Neuronal stem cell (in vitro differentiated cells): Measurements from ENCODE around the gene TAPT1.

ENCODE experiments used
- DNase-seq: peaks from one replicate; pipeline ENCODE4 v3.0.0-alpha.2; 2013; ENCODE audit warnings: low spot score
- H2AFZ ChIP-seq: one replicate; pipeline ENCODE4 v1.6.1; 2013; ENCODE audit warnings: mild to moderate bottlenecking, low read length, inconsistent platforms
- H2AK5ac ChIP-seq: 2 replicates; pipeline ENCODE4 v1.6.1; 2013; ENCODE audit warnings: low read depth, mild to moderate bottlenecking, inconsistent platforms, low read length, moderate library complexity, mixed read lengths
- H2BK120ac ChIP-seq: 2 replicates; pipeline ENCODE4 v1.6.1; 2013; ENCODE audit warnings: low read depth, mild to moderate bottlenecking, inconsistent platforms, low read length, moderate library complexity, mixed read lengths
- H2BK12ac ChIP-seq: one replicate; pipeline ENCODE4 v1.6.1; 2013; ENCODE audit warnings: low read length, inconsistent platforms
- H2BK15ac ChIP-seq: 2 replicates; pipeline ENCODE4 v1.6.1; 2013; ENCODE audit warnings: mild to moderate bottlenecking, low read length, inconsistent platforms, mixed read lengths
- H2BK5ac ChIP-seq: one replicate; pipeline ENCODE4 v1.6.1; 2013; ENCODE audit warnings: inconsistent platforms, mild to moderate bottlenecking, low read length, moderate library complexity
- H3K14ac ChIP-seq: one replicate; pipeline ENCODE4 v1.6.1; 2013; ENCODE audit warnings: low read length, inconsistent platforms
- H3K18ac ChIP-seq: 2 replicates; pipeline ENCODE4 v1.6.1; 2013; ENCODE audit warnings: low read length, inconsistent platforms
- H3K23ac ChIP-seq: 2 replicates; pipeline ENCODE4 v1.6.1; 2013; ENCODE audit warnings: low read depth, mild to moderate bottlenecking, mixed read lengths, low read length, inconsistent platforms; ENCODE audit not compliant: poor library complexity
- H3K27ac ChIP-seq: replicated peaks from 3 replicates; pipeline ENCODE4 v1.5.1; 2013; ENCODE audit warnings: low read length, inconsistent platforms
- H3K27me3 ChIP-seq, 3 experiments: 2 replicates each; pipeline ENCODE4 v1.6.1; 2013; ENCODE audit warnings: low read length in 3 of 3, mild to moderate bottlenecking in 2 of 3, inconsistent platforms in 1 of 3, low read depth in 1 of 3, mixed read lengths in 1 of 3, moderate library complexity in 1 of 3; ENCODE audit not compliant: control insufficient read depth in 3 of 3, insufficient read depth in 3 of 3
- H3K36me3 ChIP-seq, 2 donors: replicated peaks in 1 of 2; 2 replicates each; pipeline ENCODE4 v1.6.1; 2013; ENCODE audit warnings: low read length in 2 of 2; ENCODE audit not compliant: control insufficient read depth in 2 of 2, insufficient read depth in 2 of 2
- H3K4ac ChIP-seq: 2 replicates; pipeline ENCODE4 v1.6.1; 2013; ENCODE audit warnings: inconsistent platforms, mild to moderate bottlenecking, low read length, moderate library complexity
- H3K4me1 ChIP-seq, 2 donors: 1 replicate in 1 of 2; 2 replicates in 1 of 2; pipeline ENCODE4 v1.6.1; 2013; ENCODE audit warnings: low read length in 2 of 2, low read depth in 1 of 2; ENCODE audit not compliant: control insufficient read depth in 2 of 2, insufficient read depth in 1 of 2
- H3K4me2 ChIP-seq: one replicate; pipeline ENCODE4 v1.6.1; 2013; ENCODE audit warnings: mild to moderate bottlenecking, low read length, inconsistent platforms; ENCODE audit not compliant: insufficient read depth, poor library complexity, severe bottlenecking
- H3K4me3 ChIP-seq, 2 donors: 2 replicates each; pipeline ENCODE4 v1.5.1; 2013; ENCODE audit warnings: low read length in 2 of 2, mild to moderate bottlenecking in 2 of 2, inconsistent platforms in 1 of 2, moderate library complexity in 1 of 2
- H3K79me1 ChIP-seq: one replicate; pipeline ENCODE4 v1.6.1; 2013; ENCODE audit warnings: low read depth, mild to moderate bottlenecking, inconsistent platforms, low read length, moderate library complexity
- H3K9ac ChIP-seq: one replicate; pipeline ENCODE4 v1.6.1; 2013; ENCODE audit warnings: mild to moderate bottlenecking, low read depth, low read length, inconsistent platforms; ENCODE audit not compliant: poor library complexity
- H3K9me3 ChIP-seq, 2 donors: replicated peaks in 1 of 2; 2 replicates each; pipeline versions ENCODE3 to v1.6.1; 2013; ENCODE audit warnings: low read length in 2 of 2, mild to moderate bottlenecking in 2 of 2, inconsistent platforms in 1 of 2, low read depth in 1 of 2, mixed read lengths in 1 of 2, moderate library complexity in 1 of 2; ENCODE audit not compliant: control insufficient read depth in 2 of 2, insufficient read depth in 1 of 2
- H4K8ac ChIP-seq: one replicate; pipeline ENCODE4 v1.6.1; 2013; ENCODE audit warnings: low read depth, mild to moderate bottlenecking, inconsistent platforms, low read length, moderate library complexity
- H4K91ac ChIP-seq: one replicate; pipeline ENCODE4 v1.6.1; 2013; ENCODE audit warnings: low read length, low read depth, mild to moderate bottlenecking, inconsistent platforms; ENCODE audit not compliant: poor library complexity
- WGBS, 2 donors: extraction: QIAGEN DNeasy Blood & Tissue Kit; methylation state at CpG; one replicate each; pipeline ENCODE4 v1.1.7; 2013; ENCODE audit warnings: missing lambda C conversion rate in 2 of 2, mixed read lengths in 1 of 2; ENCODE audit not compliant: insufficient read length in 2 of 2, insufficient replicate concordance in 1 of 2; ENCODE audit errors: extremely low coverage in 2 of 2; 5-methylcytosine and 5-hydroxymethylcytosine counted together

The TAPT1 gene

GRCh38 chr4:16116019-16116418 lies 110.3 kb downstream of the TAPT1 start:
- peaks cover 0 to 19% (median 0%) of the 10 kb centered on the region in 3 experiments for H3K27me3 ChIP-seq

GRCh38 chr4:16114546-16114945 lies 111.7 kb downstream of the TAPT1 start:
- Histone ChIP-seq H2AK5ac (no peak overlapping the region), H3K4me3 (no peak overlapping the region), H3K23ac (no peak overlapping the region), H3K18ac (no peak overlapping the region), H3K4me2 (no peak overlapping the region), H2BK5ac (no peak overlapping the region), H4K8ac (no peak overlapping the region), H2BK120ac (no peak overlapping the region), H4K91ac (no peak overlapping the region), H3K27ac (no peak overlapping the region), H3K36me3 (no peaks in the 10 kb centered on the region), H3K4ac (no peak overlapping the region), H3K27me3 (peaks cover 0 to 26% (median 0%) of the 10 kb centered on the region in 3 experiments), H3K4me1 (peaks cover 0 to 1% of the 10 kb centered on the region in 2 donors), H2BK15ac (no peak overlapping the region), H2BK12ac (no peak overlapping the region), H3K79me1 (no peaks in the 10 kb centered on the region), H3K14ac (no peak overlapping the region), H3K9me3 (no peaks in the 10 kb centered on the region), H3K9ac (no peak overlapping the region), H2AFZ (no peak overlapping the region)
- no peak for DNase-seq
- WGBS, 2 donors, result no CpG with 5 or more reads among the region's 6 CpGs

More at GRCh38 chr4:16116019-16116418, 110.3 kb downstream of the TAPT1 start:
- Histone ChIP-seq H2BK15ac (no peak overlapping the region), H3K4me1 (peaks cover 0 to 1% of the 10 kb centered on the region in 2 donors), H4K8ac (peak overlapping the region; percentile 29), H2BK12ac (no peak overlapping the region), H3K27ac (no peak overlapping the region), H3K14ac (no peak overlapping the region), H3K18ac (no peak overlapping the region), H3K9ac (no peak overlapping the region), H3K23ac (no peak overlapping the region), H3K36me3 (no peaks in the 10 kb centered on the region), H2BK5ac (no peak overlapping the region), H4K91ac (no peak overlapping the region), H3K79me1 (no peaks in the 10 kb centered on the region), H2BK120ac (no peak overlapping the region), H2AK5ac (no peak overlapping the region), H2AFZ (no peak overlapping the region), H3K9me3 (no peaks in the 10 kb centered on the region), H3K4me2 (no peak overlapping the region), H3K4ac (no peak overlapping the region), H3K4me3 (no peak overlapping the region)
- no peak for DNase-seq
- WGBS, 2 donors, result no CpG with 5 or more reads among the region's 7 CpGs

- H2BK120ac ChIP-seq, result no peak overlapping the region
- no peak overlapping the region for H4K8ac ChIP-seq
- no peak overlapping the region for H3K9ac ChIP-seq
- H2BK12ac ChIP-seq, result no peak overlapping the region
- no peak overlapping the region for H3K23ac ChIP-seq
- DNase-seq, result no peak
- no peak overlapping the region for H2BK5ac ChIP-seq
- no CpG with 5 or more reads among the region's 3 CpGs for WGBS, 2 donors
- H3K4me2 ChIP-seq, result no peak overlapping the region
- no peak overlapping the region for H3K14ac ChIP-seq
- H3K9me3 ChIP-seq, result no peaks in the 10 kb centered on the region
- no peaks in the 10 kb centered on the region for H3K36me3 ChIP-seq
- no peak overlapping the region for H3K18ac ChIP-seq
- H3K79me1 ChIP-seq, result no peaks in the 10 kb centered on the region
- H4K91ac ChIP-seq, result no peak overlapping the region
- no peak overlapping the region for H3K27ac ChIP-seq
- no peak overlapping the region for H2AK5ac ChIP-seq
- H2AFZ ChIP-seq, result no peak overlapping the region
- H3K4me1 ChIP-seq, result peaks cover 0 to 1% of the 10 kb centered on the region in 2 donors
- H3K4ac ChIP-seq, result no peak overlapping the region
- no peak overlapping the region for H3K4me3 ChIP-seq
- H2BK15ac ChIP-seq, result no peak overlapping the region
- peaks cover 0 to 26% (median 0%) of the 10 kb centered on the region in 3 experiments for H3K27me3 ChIP-seq
Measured at GRCh38 chr4:16113741-16114140, 112.5 kb downstream of the TAPT1 start.

GRCh38 chr4:16111533-16111932 lies 114.7 kb downstream of the TAPT1 start:
- H2BK15ac ChIP-seq, result no peak overlapping the region
- H2BK120ac ChIP-seq, result no peak overlapping the region
- H3K9ac ChIP-seq, result no peak overlapping the region
- WGBS, 2 donors, result no CpG with 5 or more reads among the region's 5 CpGs
- H3K4me3 ChIP-seq, result no peak overlapping the region
- H4K8ac ChIP-seq, result no peak overlapping the region
- H3K23ac ChIP-seq, result no peak overlapping the region
- no peak overlapping the region for H3K18ac ChIP-seq
- no peak overlapping the region for H2AFZ ChIP-seq
- peaks cover 0 to 38% (median 0%) of the 10 kb centered on the region in 3 experiments for H3K27me3 ChIP-seq
- no peak overlapping the region for H3K4ac ChIP-seq
- H3K36me3 ChIP-seq, result no peaks in the 10 kb centered on the region
- H3K14ac ChIP-seq, result no peak overlapping the region
- H3K79me1 ChIP-seq, result no peaks in the 10 kb centered on the region
- H3K4me2 ChIP-seq, result no peak overlapping the region
- H2BK12ac ChIP-seq, result no peak overlapping the region
- no peaks in the 10 kb centered on the region for H3K9me3 ChIP-seq
- H2BK5ac ChIP-seq, result no peak overlapping the region
- H3K4me1 ChIP-seq, result no peaks in the 10 kb centered on the region
- H2AK5ac ChIP-seq, result no peak overlapping the region
- no peak overlapping the region for H3K27ac ChIP-seq
- DNase-seq, result no peak
- no peak overlapping the region for H4K91ac ChIP-seq
